HG03103 (cell line): ENCODE measurements around the gene RASA3.

Experiments used
- ATAC-seq: cut with Tn5 transposase; IDR thresholded peaks from one replicate; pipeline ENCODE4 v1.9.1; 2021; ENCODE audit warnings: low read depth; ENCODE audit not compliant: unreplicated experiment

Gene RASA3

DNA sequence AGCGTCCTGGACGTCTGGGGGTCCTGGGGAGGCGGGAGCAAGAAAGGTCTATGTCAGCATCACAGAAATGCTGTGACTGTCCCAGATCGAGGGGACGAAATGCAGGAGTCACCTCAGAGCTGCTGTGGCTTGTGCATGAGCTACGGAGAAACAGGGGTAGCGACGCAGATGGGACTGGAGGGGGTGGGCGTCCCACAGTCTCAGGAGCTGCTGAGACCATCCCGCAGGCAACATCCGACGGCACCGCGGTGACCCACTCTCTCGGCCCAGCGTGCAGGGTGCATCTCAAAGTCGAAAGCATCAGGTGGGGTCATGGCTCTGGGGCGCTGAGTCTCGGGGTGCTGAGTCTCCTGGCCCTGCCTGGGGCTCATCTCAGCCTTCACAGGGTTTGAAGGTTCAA lies 121.2 kb downstream of the RASA3 start:
- no peak for ATAC-seq

DNA sequence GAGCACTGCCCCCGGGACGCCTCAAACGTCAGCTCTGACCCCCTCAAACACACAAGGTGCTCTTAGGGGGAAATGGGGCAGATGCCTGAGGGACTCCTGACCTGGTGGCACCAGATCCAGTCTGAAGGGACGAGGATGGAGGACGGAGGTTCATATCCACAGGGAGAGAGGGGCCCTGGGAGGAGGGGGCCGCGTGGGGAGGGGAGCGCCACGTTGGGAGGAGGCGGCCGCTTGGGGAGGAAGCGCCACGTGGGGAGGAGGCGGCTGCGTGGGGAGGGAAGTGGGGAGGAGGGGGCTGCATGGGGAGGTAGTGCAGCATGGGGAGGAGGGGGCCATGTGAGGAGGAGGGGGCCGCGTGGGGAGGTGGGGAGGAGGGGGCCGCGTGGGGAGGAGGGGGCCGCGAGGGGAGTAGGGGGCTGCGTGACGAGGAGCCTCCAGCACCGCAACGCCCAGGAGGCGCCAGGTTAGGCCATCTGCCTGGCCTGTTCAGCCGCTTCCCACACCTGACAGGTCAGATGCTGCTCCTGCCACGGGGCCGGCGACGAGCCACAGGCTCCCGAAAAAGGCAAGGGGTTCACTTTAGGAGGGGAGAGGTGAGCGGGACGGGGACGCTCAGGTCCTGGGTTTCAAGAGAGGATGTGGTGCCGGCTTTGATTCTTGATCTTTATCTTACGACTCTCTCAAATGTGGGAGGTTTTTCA lies 121.9 kb downstream of the RASA3 start:
- ATAC-seq: no peak

DNA sequence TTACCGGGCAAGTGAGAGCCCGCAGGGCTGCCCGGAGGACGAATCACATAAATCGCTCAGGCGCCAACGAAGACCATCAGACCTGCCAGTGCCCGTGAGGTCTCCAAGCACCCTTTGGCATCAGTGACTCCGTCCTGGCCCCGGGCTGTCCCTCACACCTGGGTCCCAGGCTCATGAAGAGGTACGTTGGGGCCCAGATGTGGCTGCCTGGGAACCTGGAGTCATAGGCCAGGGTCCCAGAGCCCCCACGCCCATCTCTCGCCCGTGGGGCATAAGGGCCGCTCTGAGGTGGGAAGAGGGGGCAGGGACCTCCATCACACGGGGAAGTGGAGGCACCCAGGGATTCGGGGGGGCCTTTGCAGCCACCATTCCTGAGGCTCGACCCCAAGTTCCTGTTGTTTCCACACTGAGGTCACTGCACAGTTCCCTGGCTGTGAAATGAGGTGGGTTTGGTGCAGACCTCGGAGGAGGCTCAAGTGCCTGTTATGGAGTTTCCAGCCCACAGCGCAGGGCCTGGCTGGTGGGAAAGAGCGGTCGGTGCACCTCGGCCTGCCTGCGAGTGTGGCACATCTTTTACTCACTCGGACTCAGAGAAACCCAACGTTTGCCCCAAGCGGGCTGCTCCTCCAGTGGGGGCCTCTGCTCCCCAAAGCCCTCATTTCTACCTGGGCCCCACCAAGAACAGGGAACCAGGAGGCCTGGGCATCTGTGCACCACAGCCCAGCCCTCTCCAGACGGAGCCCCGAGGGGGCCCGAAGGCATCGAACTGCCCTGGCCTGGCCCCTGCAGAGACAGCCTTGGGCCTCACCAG lies 122.6 kb downstream of the RASA3 start:
- ATAC-seq: no peak

DNA sequence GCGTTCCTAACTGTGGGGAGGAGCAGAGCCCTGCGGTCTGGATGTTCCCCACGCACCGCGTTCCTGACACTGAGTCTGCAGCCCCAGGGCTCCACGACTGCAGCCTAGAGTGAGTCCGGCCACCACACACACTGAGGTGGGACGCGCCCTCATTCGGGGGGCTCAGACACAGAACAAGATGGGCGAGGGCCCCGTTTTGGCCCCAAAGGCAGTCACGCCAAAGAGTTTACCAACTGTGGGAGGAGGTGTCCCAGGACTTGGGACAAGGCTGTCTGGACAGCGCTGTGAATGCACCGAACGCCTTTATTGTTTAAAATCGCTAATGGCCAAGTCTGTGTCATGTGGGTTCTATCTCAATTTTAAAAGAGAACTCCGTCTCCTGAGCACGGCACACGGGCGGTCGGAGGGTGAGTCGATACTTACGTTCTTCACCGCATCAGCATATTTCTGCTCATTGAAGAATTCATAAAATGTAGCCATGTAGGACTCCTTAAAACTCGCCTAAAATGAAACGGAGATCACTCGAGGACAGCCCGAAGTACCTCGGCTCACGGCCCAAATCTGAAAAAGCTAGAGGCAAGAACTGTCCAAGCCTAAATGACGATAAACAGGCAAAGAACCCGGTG lies 123.3 kb downstream of the RASA3 start:
- ATAC-seq: no peak

DNA sequence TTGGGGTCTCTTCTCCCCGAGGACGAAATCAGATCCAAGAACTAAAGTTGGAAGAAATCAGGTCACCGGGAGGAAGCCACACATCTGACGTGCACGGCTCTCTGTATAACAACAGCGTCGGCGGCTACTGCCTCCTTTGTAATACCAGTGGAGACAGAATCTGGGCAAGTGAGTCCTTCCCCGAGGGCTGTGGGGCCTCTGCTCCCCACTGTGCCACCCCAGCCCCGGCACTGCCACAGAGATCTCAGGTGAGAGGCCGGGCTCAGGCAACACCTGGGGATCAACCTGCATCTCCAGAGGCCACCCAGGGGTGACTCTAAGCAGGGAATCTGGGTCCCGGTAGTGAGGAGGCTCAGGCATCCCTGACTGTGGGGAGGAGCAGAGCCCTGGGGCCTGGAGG lies 124.9 kb downstream of the RASA3 start:
- no peak for ATAC-seq

DNA sequence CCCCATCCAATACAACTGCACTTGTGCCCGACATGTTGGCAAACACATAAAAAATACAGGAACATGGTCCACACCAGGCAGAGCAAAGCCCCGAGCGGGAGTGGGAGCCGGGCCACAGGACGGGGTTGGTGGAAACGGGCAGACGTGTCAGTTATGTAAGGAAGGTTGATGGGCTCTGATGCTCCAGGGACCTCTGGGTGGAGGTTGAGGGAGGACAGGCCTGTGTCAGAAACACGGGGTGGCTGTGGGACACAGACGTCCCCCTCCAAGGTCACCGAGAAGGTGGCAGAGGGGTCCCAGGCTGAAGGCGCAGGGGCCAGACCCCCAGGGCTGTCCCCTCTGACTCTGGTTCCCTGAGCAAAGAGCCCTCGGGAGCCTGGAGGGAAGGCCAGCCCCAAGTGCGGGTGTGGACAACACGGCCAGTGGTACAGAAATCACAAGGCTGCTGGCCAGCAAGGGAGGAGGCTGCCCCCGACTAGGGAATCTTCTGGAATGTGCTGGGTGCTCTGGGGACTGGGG lies 127.2 kb downstream of the RASA3 start:
- no peak for ATAC-seq

DNA sequence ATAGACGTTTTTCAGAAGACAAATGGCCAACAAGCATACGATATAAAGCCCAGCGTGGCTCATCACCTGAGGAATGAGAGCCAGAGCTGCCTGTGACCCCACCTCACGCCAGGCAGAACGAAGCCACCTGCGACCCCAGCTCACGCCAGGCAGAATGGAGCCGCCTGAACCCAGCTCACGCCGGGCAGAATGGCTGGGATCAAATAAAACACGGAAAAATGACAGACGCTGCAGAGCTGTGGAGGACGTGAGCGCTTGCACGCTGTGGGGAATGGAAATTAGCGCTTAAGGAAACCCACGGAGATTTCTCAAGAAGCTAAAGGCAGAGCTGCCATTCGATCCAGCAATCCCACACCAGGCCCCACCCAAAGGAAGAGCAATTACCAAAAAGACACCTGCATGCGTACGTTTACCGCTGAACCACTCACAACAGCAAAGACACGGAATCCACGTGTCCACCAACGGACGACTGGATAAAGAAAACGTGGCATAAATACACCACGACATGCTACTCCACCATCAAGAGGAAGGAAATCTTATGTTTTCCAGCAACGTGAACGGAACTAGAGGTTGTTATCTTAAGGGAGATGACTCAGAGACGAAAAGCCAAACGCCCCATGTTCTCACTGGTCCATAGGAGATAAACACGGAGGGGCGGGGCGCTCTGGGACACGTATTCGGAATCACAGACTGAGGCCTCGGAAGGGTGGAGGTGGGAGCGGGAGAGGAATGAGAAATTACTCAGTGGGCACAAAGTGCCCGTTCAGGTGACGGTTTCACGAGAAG lies 127.8 kb downstream of the RASA3 start:
- ATAC-seq: no peak

DNA sequence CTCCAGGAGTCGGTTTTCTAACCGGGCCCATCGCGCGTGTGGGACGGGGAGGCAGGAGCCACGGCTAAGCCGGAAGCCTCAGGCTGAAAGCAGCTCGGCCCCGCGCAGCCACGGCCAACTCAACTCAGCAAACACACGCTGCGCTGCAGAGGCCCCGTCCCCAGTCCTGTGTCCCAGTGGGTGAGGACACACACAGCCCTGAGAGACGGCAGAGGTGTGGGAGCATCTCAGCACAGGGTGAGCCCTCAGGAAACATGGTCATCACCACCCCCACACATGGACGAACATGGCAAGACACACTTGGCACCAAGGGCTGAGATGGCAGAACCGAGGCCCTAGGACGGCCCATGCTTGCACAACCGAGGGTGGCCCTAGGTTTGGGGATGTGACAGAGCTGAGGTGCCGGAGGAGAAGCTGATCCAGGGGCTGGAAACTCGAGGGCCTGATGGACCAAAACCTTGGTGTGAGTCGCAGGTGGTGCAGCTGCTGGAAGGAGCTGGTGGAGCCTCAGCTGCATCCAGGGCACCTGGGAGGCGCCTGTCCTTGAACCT lies 129.6 kb downstream of the RASA3 start:
- no peak for ATAC-seq

DNA sequence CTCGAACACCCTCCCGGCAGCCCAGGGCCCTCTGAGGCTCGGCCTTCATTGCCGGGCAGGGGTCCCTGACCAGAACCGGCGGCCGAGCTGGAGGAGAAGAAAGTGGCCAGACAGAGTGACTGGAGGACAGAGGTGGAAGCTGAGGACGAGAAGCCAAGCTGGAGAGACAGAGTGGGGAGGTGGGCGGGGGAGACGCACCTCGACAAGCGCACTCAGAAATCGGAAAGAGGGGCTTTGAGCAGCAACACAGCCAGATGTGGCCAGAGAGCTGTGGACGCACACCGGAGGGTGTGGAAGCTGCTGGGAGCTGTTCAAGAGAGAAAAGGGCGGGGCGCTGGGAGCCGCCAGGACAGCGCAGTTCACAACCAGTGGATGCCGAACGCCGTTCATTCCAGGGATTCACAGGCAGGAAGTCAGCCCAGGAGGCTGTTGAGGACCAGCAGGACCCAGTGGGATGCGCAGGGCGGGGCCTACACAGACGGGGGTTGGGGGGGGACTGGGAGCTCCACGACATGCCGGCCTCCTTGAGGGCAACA lies 130.3 kb downstream of the RASA3 start:
- ATAC-seq: no peak

DNA sequence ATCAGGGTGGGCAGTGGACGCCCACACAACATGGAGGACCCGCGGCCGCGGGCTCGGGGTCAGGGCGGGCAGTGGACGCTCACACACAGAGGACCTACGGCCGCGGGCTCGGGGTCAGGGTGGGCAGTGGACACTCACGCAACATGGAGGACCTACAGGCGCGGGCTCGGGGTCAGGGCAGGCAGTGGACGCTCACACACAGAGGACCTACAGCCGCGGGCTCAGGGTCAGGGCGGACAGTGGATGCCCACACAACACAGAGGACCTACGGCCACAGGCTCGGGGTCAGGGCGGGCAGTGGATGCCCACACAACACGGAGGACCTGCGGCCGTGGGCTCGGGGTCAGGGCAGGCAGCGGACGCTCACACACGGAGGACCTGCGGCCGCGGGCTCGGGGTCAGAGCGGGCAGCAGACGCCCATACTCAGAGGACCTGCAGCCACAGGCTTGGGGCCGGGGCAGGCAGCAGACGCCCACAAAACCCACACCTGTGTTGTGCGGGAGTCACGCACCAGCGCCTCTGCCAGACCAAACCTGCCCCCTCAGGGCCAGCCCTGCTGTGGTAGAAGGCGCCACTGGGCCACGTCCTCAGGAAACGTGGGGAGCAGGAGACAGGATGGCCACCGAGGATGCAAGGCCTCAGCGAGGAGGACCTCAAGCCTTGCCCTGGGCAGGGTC lies 131.0 kb downstream of the RASA3 start:
- no peak for ATAC-seq

DNA sequence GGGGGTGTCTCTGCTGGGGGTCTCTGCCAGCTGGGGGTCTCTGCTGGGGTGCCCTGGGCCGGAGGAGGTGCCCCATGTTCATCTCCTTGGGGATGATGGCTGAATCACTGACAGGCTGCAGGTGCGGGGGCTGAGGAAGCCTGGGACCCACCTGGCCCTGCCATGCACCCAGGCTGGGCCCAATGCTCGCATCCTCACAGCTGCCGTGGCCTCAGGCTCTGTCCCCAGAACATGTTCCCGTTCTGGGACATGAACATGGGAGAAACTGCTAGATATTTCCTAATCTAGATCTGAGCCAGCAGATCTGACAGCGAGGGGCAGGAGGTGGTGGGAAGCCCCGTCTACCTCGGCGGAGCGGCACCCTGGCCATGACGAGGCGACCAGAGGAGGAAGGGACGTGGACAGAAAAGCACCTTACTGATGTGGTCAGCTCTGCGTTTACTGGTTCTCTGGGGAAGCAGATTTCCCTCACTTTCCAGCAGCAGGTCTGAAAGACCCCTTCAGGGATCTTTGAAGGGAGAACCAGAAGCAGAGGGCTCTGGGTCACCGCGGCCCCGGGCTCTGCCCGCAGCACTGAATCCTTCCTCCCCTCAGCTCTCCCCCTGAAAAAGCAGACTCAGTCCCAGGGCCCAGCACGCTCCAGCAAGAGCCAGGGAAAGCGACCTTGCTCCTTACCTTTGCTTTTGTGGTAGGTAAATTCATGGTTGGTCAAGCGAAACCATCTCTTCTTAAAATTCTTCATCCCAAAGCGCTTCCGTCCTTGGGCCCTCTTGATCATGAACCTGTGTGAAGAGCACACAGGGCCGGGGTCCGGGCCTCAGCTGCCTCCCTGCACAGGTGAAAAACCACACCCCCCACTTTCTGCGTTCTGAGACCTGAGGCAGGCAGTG lies 132.0 kb downstream of the RASA3 start:
- ATAC-seq: no peak

DNA sequence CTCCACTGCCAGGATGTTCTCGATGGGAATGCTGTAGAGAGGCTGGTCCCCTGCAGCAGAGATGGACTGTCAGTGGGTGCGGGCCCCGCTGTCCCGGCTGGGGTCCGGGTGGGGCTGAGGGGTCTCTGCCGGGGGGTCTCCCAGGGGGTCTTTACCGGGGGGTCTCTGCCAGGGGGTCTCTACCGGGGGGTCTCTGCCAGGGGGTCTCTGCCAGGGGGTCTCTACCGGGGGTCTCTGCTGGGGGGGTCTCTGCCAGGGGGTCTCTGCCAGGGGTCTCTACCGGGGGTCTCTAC lies 132.9 kb downstream of the RASA3 start:
- no peak for ATAC-seq

DNA sequence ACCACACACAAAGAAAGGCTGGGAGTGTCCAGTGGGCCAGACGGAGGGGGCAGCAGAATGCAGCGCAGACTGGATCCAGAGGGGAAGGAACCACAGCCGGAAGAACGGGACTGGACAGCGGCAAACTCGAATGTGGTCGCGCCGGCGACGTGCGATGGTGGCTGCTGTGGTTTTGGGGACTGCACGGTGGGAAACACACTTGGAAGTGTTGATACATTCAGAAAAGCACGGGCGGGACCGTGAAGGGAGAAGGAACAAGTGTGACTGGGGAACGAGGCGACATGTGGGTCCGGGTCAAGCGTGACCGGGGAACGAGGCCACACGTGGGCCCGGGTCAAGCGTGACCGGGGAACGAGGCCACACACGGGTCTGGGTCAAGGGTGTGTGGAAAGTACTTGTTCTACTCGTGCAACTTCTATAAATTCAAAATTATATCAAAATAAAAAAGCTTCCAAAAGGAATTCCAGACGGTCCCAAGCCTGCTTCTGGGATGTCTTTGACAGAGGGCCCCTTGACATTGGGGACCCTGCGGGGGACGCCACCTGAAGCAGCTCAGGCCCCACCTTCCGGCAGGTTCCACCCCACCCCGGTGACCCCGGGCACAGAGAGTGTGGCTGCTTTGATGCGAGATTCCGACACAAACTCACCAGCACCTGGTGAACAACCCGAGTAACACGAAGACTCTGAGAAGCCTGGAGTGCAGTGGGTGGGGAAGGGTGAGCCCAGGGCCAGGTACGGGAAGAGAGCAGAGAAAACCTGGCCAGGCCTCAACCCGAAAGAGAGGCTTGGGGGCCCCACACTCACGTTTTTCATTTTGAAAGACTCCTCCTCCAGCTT lies 133.4 kb downstream of the RASA3 start:
- no peak for ATAC-seq

DNA sequence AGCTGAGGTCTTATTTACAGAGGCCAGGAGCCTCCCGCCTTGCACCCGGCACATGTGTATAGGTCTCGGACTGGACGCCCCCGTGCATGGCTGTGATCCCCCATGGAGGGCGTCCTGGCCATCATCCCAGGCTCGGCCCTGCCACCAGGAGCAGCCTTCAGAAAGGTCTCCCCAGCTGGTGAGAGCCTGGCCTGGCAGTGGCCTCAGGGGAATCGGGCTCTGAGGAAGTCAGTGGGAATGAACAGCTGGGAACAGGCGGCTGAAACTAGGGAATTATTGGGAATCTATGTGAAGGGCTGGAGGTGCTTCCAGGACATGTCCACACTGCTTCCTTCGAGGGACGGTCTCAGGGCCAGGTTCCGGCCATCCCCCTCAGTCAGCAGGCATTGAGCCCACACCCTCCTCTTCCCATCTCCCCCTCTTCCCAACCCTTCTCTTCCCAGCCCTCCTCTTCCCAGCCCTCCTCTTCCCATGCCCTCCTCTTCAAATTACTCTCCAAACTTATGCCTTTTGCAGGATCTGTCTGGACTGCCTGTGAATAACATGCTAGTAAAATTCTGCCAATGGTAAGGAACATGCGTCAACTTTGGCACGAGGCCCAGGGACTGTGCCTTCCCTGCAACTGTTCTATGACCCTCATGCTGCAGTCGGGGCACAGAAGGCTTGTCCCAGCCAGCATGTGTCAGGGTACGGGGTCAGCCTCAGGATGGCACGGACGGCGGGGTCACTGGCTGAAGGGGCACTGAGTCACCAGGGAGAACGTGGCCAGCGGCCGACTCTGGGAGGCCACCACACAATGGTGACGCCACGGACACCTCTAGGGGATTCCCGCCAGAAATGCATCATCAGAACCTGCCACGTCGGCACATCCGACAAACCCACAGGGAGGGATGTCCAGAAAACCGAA lies 134.3 kb downstream of the RASA3 start:
- ATAC-seq: no peak

DNA sequence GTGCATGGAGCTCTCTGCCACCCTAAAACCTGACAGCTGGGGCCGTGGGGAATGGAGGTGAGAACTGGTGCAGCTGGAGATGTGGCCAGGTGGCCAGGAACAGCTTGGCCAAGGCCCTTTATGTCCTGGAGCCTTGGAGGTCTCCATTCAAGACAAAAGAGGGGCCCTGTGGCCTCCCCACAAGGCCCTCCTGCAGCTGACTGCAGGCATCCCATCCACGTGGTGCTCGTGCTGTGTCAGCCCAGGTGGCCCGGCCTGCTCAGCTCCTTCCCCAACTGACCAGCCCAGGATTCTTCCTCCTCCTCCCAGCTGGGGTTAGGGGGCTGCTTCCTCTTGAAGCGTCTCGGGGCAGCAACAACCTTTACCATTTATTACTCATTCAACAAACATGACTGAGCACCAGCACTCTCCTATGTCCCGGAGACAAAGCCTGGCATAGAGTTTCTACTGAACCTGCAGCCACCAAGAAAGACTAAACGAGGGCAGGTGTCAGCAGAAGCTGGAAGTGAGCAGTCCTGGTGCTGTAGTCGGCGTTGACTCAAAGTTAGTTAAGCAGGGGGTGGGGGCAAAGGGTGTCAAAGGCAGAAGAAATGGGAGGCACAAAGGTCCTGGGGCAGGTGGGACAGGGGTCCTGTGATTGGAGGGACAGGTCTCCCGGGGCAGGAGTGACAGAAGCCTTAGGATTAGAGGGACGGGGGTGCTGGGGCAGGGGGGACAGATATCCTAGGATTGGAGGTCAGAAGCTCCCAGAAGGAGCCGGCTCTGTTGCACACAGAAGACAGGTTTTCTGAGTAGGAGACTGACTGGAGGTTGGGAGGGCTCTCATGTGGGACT lies 135.3 kb downstream of the RASA3 start:
- ATAC-seq: no peak
